ENCODE results near the gene ATP13A4.

ATP13A4 gene

DNA sequence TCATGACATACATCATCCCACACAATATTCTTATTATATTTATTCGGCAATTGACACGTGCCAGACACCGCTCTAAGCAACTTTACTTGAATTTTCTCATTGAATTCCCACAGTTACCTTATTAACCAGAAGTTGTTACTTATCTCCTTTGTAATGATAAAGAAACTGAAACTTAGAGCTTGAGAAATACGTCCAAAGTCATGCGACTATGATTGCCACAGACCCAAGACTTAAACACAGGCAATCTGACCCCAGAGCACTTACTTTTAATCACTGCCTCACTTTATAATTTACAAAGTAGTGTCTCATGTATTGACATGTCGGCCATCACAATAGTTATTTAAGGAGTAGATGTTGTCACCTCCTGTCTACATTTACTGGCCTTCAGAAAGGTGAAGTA is 64.7 kb downstream of the ATP13A4 start:
- DNase-seq = no peak

DNA sequence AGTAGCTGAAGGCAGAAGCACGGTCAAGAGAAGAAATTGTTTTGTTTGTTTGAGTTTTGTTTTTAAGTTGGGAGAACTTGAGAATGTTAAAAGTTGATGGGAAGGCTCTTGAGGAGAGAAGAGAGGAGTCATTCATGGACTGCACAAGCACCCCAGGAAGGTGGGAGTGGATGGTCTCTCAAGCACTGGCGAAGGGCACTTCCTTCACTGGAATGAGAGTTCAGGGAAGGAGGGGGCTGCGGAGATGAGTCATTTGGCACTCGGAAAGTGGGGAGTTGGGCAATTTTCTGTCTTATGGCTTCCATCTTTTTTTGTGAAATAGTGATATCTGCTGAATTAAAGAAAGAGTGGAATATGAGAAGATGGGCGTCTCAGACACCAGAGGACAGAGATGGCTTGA is 66.0 kb downstream of the ATP13A4 start:
- DNase-seq = no peak

DNA sequence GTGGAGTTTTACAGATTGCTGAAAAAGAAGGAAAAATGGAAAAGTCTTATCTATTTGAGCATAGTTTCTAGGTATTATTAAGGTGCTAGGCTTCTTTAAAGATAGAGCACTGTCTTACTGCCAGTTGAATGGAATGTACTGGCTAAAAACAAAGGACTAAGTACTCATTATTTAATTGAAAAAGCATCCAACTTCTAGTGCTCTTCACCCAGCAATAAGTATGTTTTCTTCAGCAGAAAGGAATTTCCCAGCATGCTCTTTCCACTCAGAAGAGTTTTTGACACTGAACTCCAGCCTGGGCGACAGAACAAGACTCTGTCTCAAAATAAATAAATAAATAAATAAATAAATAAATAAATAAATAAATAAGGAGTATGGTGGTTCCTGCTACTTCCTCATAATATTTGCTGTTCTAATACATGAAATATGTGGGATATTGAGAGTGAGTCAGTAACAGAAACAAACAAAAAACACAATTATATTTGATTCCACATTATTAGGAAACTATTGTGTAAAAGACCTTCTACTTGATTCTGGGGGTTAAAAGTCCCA is 70.6 kb downstream of the ATP13A4 start:
- DNase-seq = no peak

DNA sequence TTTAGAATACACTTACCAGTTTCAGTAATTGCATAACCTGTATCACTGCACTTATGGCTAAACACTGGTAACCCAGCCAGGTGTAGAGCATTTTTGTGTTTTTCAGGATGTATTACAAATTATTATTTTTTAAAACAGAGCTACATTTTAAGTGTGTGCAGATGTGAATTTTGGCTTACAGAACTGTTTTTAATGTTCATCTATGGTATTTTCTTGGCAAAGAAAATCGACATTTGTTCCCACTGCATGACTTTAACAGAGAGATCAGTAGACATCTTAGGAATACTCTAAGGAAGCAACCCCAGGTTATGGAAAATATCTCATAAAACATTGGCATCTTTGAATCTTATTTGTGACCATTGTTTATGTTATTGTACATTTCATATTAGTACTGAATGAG is 73.3 kb downstream of the ATP13A4 start:
- DNase-seq = no peak

DNA sequence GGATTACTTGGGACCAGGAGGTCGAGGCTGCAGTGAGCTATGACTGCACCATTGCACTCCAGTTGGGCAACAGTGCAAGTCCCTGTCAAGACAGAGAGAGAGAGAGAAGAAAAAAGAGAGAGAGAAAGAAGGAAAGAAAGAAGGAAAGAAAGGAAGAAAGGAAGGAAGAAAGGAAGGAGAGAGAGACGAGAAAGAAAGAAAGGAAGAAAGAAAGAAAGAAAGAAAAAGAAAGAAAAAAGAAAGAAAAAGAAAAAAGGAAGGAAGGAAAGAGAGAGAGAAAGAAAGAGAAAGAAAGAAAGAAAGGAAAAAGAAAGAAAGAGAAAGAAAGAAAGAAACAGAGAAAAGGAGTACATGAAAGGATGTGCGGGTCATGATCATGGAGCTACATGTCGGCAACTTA is 80.2 kb downstream of the ATP13A4 start:
- DNase-seq = no peak

DNA sequence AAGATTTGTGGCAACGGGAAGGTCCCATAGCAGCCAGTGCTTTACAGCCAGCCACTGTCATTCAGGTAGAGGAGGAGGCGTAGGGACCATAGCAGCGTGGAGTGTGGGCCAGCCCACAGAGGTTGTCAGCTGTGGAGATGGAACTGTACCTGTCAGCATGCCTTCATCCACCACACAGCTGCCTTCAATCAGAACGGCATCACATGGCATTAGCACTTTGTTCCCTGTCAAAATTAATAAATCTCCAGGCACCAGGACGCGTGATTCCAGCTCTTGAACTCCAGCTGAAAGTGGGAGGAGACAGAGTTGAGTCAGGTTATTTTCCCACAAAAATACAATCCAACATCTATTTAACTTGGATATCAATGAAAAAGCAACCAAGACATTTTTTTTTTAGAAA is 84.0 kb downstream of the ATP13A4 start:
- no peak for DNase-seq

DNA sequence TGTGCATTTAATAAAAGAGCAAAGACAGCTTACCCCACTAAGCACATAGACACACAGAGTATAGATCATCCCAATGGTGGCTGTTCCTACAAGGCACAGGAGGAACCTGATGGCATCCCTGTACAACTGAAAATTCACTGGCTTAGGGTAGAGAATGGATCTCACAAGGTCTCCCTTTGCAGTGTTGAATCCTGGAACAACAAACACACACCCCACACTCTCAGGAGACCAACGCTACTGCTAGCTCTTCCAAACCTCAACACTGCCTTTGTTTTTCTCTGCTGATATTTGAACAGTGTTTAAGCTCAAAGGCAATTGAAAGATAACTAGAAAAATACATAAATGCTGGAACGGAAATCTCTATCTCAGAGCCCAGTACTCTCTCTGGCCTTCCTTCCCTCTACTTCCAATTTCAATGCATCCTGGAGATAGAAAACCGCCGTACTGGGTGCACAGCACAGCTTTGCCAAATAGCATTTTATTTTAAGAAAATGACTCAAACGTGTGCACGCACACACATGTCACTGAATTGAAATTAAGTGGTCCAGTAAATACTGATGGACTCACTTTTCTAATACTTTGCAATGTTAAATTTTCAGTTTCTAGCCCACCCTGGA is 88.6 kb downstream of the ATP13A4 start:
- DNase-seq = no peak

DNA sequence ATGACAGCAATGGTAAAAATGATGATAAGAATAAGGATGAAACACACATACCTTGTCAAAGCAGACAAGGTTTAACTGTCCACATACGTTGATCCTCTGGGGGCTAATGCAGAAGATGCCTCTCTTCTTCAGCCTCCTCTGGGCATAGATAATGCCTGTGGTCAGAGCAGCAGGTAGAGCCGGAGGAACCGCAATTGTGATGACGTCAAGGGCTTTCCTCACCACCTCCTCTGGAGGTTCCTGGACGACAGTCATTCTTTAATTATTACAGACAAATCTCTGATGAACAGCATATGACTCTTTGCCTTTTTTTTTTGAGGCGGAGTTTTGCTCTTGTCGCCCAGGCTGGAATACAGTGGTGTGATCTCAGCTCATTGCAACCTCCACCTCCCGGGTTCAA is 89.8 kb downstream of the ATP13A4 start:
- no peak for DNase-seq

DNA sequence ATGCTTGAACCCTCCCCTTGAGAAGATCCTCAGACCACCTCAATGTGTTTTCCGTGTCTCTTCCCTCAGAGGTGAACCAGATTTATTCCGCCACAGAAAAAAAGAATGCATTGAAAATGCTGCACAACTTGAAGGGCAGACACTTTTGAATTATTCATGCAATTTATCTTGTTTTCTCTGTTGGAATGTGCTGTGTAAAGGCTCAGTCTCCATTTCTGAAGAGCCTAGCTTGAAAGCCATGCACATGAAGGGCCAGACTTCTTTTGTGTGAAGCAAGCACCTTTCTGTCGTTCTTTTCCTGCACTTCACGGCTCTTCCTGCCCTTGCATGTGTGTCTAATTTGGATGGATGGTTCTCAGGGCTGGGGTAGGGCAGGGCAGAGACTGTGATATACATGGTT is 97.2 kb downstream of the ATP13A4 start:
- no peak for DNase-seq

DNA sequence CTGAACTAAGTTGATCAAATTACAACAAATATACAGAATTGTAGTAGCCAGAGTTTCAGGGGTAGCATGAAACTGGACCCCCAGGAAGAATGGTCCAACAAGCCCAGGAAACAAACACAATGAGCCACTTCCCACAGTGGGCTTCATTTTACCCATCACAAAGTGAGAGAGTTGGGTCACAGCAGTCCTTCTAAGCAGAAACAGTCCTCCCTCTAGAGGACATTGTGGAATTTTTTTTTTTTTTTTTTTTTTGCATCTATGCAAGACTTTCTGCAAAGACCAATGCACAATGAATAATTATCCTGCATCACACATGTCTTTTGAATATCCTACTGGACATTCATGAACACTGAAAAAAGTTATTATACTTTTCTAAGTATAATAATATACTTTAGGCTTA is 102.4 kb downstream of the ATP13A4 start:
- no peak for DNase-seq

DNA sequence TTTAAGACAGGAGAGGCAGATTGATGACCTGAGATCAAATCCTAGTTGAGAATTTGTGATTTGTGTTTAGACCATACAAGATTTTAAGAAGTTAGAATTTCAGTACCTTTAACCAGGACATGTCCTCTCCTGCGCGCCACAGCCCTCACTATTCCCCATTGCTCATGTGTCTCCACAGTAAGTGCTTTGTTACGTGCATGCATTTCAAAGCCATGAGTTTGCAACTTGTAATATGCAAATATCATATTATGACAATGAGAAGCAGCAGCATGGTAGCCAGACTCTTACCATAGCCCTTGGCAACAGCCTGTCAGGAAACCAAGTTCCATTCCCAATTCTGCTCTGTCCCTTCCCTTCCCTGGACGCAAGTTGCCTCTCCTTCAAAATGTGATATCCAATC is 102.8 kb downstream of the ATP13A4 start:
- DNase-seq = no peak

DNA sequence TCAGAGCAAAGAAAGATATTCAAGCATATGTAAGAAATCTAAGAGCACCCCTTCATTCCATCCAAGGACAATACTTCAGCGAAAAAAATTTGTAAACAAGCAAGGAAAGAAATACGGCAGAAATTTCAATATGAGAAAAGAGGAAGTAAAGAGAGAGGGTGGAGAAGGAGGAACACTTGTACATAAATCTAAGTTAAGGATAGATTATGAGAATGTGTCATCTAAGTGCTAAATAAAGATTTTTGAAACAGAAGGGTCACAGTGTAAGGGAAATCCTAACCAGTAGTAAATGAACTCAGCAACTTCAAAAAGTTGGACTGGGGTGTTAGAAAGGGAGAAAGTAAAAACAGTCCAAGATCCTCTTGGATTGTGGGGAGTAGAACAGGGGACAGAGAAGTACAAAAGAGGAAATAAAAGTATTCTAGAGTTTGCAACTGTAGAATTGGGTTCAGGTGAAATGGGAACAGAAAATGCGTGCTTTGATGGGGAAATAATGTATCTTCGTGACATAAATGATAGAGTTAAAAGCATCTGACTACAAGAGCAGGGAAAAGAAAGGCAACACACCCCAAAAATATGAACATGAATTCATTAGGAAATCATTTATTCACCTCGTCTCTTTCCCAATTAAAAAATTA is 107.6 kb downstream of the ATP13A4 start:
- no peak for DNase-seq

DNA sequence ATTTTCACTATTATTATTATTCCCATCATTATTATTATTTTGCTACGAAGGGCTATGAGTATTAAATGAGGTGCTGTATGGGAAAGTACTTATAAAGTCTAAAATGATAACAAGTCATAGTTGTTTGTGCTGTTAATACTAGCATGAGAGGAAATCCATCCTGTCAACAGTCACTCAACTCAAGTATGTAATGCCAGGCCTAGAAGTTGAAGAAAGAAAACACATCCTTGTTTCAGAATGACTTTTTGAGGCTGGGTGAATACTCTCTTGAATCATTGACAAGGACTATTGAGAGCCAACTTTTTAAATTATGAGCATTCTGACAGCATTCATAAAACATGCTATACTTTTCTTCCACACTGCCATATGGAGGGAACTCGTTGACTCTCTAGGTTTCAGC is 115.3 kb downstream of the ATP13A4 start:
- DNase-seq = no peak

DNA sequence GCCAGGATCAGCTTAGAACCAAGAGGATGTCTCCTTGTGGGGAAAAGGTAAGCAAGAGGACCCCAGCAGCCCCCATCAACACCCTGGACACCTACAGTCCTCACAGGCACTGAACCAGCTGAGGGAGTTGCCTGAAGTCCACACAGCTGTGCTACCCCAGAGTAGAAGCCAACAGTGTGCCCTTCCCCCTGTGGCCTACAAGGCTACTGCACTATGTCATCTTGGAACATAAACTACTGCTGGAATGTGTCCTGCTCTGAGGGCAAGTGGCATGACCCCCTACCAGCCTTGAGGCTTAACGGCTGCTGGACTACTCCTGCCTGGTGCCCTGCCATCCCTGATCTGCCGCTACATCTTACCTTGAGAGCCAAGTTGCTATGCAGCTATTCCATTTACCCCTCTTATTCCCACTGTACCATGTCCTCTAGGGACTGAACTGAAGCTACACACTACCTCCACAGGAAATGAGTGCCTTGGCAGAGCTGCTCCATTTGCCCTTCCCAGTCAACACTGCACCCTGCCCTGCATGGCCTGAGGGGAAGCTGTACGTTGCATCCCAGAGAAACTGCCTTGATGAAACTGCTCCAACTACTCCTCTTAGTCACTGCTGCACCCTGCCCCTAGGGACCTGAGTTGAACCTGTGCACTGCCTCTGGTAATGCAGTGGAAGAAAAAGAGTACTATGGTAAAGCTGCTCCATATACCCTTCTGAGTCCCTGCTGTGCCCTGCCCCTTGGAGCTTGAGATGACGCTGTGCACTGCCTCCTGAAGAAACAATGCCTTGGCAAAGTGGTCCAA is 135.9 kb downstream of the ATP13A4 start:
- no peak for DNase-seq

DNA sequence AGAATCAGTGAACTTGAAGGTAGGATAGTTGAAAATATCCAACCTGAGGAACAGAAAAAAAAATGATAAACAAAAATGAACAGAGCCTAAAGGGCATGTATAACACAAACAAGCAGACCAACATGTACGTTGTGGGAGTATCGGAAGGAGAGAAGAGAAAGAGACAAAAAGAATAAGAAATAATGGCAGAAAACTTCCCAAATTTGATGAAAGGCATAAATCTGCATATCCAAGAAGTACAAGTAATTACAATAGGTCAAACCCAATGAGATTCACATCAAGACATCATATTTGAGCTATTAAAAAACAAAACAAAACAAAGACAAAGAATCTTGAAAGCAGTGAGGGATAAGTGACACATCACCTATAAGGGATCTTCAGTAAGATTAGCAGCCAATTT is 138.1 kb downstream of the ATP13A4 start:
- DNase-seq = no peak

DNA sequence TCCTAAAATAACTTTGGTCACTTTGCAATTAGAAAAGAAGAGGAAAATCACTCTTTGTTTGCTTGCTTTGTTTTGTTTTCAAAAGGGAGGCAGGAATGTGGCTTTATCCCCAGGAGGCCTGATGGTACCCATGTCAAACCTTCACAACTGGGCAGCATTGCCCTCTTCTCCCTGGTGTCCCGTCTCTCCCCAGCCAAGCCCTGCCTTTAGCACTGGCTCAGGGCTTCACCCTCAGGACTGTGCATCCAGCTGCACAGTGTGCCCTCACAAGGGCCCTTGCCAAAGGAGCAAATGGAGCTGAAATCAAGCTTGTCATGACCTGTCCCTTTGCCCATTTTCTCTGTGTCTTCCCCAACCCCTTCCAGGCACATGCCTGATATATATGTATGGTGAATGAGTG is 147.0 kb downstream of the ATP13A4 start:
- DNase-seq = no peak

DNA sequence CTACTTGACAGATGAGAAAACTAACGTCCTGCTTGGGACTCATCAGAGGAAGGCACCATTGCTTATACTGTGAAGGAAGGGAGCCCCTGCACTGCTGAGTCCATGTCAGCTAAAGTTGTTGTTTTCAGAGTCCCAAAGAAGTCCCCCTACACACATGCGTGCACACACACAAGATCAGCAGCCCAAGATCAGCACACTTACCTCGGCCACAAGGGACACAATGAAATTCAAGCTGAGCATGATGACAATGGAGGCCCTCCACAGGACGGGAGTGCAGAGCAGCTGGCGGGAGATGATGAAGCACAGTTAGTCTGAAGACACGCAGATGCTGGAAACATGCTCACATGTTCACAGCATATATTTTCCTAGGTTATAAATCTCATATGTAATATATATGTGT is 147.6 kb downstream of the ATP13A4 start:
- DNase-seq = no peak

DNA sequence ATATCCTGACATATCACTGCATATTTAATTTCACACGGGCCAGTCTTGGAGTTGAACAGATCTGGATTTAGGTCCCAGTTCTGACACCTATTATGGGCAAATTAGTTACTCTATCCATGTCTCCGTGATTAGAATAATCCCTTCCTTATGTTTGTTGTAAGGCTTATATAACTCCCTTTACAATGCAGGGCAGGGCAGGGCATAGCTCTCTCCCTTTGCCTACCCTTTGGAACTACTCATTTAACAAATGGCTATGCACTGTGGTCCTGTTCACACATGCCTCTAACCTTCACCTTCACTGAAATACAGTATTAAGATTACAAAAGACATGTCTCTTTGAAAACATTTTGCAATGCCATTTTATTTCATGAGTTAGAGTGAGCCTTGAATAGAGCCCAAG is 151.4 kb downstream of the ATP13A4 start:
- DNase-seq = no peak

DNA sequence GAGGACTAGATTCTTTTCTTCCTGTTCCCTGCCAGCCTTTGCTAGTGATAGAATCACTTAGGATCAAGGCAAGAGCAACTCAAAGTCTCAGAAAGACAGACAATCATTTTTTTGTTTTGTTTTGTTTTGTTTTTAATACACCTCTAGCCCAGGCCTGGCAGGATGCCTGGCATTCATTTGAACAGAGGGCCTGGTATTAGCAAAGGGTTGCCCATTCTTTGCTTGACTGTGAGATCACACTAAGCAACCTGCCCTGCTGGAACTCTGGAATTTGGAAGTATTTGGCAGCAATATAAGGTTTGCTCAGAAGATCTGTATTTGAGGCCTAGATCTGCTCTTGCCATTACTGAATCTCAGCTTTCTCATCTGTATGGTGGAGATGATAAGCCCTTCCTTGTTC is 154.4 kb downstream of the ATP13A4 start:
- no peak for DNase-seq

DNA sequence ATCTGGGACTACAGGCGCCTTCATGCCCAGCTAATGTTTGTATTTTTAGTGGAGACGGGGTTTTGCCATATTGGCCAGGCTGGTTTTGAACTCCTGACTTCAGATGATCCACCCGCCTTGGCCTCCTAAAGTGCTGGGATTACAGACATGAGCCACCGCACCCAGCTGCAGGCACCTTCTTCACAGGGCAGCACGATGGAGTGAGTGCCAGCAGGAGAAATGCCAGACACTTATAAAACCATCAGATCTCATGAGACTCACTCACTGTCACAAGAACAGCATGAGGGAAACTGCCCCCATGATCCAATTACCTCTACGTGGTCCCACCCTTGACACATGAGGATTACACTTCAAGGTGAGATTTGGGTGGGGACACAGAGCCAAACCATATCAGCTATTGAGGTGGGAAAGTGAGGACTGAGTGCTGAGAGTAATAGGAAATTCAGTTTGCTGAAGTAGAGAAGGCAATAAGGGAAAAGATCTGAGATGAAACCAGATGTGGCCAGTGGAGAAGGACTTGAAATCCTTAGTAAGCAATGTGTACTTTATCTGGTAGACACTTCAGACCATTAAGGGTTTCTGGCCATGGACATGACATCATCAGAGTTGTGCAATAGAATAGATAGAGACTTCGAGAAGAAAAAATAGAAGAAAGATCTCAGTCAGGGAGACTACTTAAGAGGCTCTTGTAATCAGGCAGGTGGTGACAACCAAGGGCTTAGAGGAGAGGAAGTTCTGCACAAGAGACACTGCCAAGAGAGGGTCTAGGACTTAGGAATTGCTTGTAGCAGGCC is 158.0 kb downstream of the ATP13A4 start:
- no peak for DNase-seq

DNA sequence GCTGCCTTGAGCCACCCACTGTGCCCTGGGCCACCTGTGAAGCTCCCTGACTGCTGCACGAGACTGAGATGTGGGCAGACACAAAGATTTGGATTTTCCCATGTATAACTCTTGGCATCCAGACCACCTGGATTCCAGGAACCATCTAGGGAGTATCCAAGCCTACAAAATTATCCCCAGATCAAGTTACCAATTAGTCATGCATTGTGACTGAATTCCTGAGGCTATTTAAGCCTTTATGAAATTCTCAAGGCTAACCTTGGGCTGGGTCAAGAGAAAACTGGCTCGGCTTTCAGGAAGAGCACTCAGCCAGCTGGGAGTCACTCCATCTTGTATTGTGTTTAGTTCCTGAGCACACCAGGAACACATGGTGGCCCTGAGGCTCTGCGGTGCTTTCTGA is 162.8 kb downstream of the ATP13A4 start:
- DNase-seq = no peak

DNA sequence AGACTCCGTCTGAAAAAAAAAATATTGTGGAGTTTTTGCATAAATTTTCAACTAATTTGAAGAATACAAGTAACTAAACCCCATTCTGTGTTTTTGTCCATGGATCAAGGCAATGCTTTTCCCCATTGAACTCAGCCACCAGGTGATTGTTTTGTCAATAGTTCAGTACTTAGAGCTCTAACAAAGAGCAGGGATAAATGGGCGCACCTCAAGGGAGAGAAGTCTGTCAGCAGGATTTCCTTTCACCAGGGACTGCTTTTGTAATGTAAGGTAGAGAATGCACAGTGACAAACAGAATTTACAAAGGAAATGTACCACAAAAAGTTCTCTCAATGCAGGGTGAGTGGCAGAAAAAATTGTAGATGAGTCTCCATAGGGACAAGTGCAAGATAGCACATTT is 165.4 kb downstream of the ATP13A4 start:
- DNase-seq = no peak

DNA sequence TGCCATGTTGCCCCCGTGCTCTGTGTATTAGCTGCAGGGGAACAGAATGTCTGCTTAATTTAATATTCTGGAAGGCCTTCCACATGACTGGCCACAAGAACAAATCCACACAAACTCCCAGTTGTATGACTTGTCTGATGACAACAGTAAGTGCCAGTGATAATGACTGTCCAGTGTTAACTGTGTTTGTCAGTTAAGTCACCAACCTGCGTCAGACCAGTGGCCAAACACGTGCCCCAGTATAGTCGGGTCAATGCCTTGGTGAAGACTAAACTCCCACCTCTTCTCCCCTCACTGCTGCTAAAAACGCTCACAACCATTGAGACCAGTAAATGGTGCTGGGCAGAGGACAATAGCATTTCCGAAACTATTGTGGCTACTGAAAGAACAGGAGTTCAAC is 166.3 kb downstream of the ATP13A4 start:
- no peak for DNase-seq

Data from stimulated activated CD4-positive, alpha-beta T cell treated with anti-CD3 and anti-CD28 coated beads, Interleukin-15, amount 100 ng/mL, for 24 hours (primary cell).